Inferior parietal cortex (tissue), 1 donor: ENCODE measurements around the gene ADIPOR1.
"Not testable (repeated sequence)": the region's sequence is repeated elsewhere in the genome, so short reads cannot be mapped to it uniquely, and the experiment has no call there.

Experiments
- DNase-seq: peaks from one replicate; pipeline ENCODE4 v3.0.0-alpha.2; 2016; ENCODE audit errors: extremely low spot score

The ADIPOR1 gene, protein sequence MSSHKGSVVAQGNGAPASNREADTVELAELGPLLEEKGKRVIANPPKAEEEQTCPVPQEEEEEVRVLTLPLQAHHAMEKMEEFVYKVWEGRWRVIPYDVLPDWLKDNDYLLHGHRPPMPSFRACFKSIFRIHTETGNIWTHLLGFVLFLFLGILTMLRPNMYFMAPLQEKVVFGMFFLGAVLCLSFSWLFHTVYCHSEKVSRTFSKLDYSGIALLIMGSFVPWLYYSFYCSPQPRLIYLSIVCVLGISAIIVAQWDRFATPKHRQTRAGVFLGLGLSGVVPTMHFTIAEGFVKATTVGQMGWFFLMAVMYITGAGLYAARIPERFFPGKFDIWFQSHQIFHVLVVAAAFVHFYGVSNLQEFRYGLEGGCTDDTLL

DNA sequence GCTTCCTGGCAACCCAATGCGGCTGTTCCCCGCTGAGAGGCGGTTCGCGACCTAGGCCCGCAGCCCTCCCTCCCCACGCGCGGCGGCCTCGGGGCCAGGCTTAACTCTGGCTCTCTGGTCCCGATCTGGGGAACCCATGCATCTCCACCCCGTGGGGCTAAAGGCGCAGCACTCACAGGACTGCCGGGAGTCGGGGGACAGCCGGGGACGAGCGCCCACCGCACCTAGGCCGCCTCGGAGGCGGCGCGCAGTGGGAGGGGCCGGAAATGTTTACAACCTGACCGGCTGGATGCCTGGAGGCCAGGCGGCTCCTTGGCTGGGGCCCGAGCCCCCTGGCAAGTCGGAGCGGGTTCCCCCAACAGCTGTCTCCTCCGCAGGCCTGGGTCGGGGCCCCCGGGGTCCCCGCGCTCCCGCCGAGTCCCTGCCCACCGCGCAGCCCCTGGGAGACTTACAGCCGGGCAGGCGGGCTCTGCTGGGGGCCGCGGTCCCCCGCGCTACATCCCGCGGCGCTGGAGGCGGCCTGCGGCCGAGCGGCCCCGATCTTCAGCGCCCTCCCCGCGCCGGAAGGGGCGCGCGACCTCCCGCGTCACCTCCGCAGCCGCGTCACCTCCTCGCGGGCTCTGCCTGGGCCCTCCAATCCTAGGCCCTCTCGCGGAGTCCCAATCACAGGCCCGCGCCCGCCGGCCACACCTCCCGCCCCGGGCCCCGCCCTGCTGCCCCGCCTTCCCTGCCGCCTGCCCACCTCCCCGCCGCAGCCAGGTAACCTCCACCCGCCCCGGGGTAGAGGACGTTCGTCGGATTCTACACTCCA lies at the start of gene ADIPOR1:
ADIPOR1 (minus strand) TSS at position 580 of the 811 bp plus-strand sequence. CDS start 7,242 bp downstream, outside the sequence.
- peak; percentile 88 for DNase-seq

DNA sequence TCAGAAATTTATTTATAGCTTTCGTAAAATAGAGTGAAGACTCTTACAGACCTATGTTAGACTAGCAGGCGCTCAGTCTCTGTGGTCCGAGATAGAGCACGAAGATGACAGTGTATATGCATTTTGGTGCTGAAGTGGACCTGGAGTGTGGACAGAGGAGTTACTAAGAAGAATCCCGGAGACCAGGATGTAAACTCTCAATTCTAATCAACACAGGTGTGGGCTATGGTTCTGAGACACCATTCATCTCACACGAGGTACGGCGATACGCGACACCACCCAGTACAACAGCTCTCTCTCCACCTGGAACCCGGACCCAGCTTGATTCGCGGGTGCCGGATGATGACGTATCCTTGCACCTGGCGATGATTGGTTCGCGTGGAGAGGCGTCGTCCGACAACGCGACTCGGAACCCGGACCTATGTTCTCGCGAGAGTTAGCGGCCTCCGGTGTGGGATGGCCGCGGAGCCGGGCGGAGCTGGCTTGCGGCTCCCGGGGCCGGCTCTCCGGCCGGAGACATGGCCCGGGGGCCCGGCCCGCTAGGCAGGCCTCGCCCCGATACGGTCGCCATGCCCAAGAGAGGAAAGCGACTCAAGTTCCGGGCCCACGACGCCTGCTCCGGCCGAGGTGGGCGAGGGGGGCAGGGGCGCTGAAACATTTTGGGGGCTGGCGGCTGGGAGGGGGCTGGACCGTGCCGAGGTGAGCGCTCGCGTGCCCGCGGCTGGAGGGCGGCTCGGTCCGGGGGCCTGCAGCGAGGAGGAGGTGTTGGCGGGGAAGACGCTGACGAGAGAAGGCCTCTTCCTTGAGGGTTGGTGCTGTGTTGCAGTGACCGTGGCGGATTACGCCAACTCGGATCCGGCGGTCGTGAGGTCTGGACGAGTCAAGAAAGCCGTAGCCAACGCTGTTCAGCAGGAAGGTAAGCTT lies 49.1 kb upstream of the ADIPOR1 start, which contains the start of gene TMEM183A:
TMEM183A (plus strand) TSS at position 427 of the 924 bp plus-strand sequence; CDS start at position 519, 92 bp downstream.
- DNase-seq = peak; percentile 98

DNA sequence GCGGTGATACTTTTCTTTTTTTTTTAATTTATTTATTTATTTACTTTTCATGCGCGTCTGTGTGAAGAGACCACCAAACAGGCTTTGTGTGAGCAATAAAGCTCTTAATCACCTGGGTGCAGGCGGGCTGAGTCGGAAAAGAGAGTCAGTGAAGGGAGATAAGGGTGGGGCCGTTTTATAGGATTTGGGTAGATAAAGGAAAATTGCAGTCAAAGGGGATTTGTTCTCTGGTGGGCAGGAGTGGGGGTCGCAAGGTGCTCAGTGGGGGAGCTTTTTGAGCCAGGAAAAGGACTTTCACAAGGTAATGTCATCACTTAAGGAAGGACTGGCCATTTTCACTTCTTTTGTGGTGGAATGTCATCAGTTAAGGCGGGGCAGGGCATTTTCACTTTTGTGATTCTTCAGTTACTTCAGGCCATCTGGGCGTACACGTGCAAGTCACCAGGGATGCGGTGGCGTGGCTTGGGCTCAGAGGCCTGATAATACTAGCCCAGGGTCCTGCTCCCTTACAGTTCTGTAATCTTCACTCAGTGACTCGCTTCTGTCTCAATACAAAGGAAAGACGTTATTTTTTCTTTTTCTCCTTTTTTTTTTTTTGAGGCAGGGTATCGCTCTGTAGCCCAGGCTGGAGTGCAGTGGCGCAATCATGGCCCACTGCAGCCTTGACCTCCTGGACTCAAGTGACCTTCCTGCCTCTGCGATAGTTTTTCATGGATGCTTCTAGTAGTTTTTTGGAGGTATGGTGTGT lies 47.5 kb upstream of the ADIPOR1 start:
- not testable (repeated sequence) for DNase-seq

DNA sequence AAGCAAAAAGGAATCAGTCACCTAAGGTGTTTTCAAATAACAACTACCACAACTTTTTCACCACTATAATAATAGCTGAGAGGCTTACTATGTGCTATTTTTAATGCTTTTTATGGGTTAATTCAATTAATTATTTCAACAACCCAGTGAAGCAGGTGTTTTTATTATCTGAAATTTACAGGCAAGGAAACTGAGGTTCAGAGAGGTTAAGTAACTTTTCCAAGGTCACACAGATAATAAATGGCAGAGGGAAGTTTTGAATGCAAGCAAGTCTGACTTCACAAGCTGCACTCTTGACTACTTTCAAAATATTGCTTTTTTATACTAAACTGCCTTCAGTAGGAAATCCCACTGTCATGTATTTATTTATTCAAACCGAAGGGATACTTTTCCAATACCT lies 44.8 kb upstream of the ADIPOR1 start:
- no peak for DNase-seq

DNA sequence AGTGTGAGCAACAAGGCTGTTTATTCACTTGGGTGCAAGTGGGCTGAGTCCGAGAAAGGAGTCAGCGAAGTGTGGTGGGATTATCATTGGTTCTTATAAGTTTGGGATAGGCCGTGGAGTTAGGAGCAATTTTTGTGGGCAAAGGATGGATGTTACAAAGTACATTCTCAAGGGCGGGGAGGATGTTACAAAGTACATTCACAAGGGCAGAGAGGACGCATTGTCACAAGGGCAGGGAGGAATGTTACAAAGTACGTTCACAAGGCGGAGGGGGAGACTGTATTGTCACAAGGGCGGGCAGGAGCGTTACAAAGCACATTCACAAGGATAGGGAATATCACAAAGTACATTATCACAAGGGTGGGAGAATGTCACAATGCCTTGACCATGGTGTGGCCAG lies 43.9 kb upstream of the ADIPOR1 start:
- no peak for DNase-seq

DNA sequence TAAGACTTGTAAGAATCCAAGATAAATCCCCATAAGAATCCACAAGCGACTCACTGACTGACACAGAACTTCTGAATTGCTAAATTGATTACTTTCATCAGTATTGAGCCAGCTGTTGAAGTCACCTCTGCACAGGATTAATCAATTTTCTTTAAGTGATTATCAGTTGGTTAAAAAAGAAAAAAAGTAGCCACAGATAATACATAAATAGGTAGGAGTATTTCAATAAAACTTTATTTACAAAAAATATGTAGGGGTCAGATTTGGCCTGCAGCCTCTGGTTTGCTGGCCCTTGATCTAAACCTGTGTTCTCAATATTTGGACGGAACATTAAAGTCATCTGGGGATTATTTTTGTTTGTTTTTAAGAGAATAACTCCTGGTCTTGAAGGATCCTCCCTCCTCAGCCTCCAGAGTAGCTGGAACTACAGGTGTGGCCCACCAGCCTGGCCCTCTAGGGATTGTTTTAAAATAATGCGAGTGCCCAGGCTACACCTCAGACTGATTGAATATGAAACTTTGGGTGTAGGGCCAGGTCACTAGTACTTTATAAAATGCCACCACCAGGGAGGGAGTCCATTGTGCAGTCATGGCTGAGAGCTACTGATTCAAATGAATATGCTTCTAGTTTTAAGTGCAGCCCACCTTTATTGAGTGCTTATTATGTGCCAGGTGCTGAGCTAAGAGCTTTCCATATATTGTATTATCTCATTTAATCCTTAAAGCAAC lies 42.3 kb upstream of the ADIPOR1 start:
- no peak for DNase-seq

DNA sequence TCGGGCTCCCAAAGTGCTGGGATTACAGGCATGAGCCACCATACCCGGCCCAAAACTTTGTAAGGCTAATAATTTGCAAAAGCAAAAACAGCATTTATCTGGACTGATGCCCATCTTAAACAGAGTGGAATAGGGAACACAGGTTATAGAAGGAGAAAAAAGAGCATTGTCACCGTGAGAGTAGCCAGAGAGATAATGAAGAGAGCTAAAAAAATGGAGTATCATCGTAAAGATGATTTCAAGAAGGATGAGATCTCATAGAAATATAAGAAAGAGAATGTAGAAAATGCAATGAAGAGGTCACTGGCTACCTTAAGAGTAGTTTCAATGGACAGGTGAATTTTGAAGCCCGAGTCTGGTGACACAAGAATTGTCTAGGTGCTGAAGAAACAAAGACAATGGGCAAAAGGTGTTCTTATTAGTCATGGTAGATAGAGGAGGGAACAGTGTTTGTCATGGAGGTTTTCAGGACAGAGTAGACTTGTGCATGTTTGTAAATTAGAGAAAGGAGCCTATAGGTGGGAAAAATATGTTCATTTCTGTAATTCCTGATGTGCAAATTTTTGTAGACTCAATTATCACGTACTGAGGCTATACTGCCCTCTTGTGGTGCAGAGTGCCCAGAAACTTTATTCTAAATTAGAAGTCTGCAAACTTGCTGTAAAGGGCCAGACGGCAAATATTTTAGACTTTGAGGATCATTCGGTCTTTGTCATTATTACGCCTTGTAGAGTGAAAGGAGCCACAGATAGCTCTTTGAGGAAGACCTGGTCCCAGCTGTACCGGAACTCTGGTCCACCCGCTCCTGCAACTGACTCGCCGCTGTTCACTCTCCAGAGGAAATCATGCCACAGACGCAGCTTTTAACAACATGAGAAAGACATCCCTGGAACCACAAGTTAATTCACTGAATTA lies 41.0 kb upstream of the ADIPOR1 start:
- peak; percentile 85 for DNase-seq

DNA sequence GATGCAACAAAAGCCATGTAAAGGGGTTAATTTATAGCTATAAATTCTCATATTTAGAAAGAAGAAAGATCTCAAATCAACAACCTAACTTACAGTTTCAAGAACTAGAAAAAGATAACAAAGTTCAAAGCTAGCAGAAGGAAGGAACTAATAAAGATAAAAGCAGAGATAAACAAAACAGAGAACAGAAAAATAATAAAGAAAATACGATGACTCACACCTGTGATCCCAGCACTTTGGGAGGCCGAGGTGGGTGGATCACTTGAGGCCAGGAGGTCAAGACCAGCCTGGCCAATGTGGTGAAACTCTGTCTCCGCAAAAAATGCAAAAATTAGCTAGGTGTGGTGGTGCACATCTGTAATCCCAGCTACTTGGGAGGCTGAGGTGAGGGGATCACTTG lies 36.6 kb upstream of the ADIPOR1 start:
- no peak for DNase-seq

DNA sequence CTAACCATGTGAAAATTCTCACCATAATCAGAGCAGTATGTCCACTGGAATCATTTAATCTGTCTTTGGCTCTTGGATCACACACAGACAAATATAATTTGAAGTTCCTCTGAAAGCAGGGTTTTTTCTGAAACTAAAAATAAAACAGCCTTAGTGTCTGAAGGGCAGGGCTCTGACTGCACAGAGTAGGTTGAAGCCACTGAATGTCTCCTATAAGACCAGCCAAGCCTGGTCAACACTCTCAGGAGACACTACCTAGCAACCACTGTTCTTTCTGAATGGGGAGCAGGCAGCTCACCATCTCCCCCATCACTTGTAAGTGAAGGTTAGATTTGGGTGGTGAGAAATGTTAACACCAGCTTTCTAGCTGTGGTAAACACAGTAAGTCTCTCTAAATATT lies 33.0 kb upstream of the ADIPOR1 start:
- no peak for DNase-seq

DNA sequence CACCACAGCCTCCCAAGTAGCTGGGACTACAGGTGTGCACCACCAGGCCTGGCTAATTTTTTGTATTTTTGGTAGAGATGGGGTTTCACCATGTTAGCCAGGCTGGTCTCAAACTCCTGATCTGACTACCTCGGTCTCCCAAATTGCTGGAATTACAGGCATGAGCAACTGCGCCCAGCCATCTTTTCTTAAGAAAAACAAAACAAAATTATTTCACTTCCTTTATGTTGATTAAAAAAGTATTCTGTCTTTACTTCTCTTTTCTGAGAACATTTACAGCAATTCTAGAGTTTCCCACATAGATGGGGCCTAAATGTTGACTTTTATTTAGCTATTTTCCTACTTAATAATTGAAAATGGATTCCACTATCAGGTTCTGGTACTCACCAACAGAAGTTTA lies 31.8 kb upstream of the ADIPOR1 start:
- no peak for DNase-seq

DNA sequence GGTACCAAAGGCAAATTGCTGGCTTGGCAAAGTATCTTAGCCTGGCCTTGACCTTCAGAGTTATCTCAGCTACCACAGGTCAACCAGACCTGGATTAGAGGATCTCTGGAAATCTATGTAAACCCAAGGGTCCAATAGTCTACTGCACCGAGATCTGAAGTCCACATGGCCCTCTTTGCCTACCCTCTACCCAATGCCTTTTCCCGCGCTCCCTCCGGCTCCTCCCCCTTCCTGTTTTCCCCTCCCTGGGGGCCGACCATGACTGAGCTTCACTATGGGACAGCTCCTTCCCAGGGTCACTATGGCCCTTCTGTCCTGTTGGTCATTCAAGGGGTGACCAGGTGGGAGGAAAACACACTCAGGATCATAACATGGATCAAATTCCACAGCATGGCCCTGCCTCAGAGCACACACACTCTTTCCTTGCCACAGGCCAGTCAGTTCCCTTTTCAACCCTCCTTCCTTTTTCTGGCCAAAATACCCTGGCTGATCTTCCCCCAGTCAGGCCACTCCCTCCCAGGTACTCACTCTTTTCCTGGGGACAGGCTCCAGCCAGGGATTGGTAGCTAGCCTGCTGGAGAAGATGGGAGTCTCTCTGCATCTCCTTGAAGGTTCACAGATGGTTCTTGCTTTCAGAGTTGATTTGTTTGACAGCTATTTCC lies 29.9 kb upstream of the ADIPOR1 start:
- DNase-seq = no peak

DNA sequence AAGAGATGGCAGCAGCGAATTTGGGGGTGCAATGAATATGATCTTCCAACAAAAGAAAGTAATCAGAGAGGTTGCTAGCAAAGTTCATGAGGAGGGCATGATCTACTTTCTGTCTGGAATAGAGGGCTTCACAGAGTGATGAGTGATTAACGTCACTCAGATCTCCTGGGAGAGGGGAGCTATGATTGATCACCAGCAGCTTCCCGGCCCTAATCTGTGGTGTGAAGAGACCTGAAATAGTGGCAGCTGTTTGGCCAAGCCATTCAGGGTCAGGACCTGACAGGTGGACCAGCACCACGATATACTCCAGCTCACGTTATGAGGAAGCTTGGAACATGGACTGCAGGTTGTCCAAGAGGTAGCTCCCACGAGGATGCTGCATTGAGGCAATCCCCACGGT lies 29.1 kb upstream of the ADIPOR1 start:
- DNase-seq = no peak

DNA sequence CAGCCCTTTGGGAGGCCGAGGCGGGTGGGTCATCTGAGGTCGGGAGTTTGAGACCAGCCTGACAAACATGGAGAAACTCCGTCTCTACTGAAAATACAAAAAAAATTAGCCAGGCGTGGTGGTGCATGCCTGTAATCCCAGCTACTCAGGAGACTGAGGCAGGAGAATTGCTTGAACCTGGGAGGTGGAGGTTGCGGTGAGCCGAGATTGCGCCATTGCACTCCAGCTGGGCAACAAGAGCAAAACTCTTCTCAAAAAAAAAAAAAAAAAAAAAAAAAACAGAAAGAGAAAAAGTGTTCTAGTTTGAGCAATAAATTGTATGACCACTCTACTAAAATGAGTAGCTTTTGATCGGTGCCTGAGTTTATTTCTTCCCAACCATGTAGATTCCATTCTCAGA lies 28.0 kb upstream of the ADIPOR1 start:
- DNase-seq = not testable (repeated sequence)

DNA sequence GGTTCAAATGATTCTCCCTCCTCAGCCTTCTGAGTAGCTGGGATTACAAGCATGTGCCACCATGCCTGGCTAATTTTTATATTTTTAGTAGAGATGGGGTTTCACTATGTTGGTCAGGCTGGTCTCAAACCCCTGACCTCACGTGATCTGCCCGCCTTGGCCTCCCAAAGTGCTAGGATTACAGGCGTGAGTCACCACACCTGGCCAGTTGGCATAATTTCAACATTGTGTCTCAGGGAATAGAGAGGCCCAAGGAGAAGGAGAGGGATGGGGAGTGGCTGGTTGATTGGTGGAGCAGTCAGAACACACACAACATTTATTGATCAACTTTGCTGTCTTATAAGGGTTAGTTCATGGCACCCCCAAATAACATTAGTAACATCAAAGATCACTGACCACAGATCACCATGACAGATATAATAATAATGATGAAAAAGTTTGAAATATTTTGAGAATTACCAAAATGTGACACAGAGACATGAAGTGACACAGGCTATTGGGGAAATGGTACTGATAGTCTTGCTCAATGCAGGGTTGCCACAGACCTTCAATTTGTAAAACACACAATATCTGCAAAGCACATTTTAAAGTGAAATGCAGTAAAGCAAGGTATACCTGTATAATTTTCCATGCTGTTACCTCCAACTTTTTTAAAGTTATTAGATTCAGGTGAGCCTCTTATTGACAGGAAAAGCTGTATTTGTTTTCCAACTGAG lies 24.8 kb upstream of the ADIPOR1 start:
- no peak for DNase-seq

DNA sequence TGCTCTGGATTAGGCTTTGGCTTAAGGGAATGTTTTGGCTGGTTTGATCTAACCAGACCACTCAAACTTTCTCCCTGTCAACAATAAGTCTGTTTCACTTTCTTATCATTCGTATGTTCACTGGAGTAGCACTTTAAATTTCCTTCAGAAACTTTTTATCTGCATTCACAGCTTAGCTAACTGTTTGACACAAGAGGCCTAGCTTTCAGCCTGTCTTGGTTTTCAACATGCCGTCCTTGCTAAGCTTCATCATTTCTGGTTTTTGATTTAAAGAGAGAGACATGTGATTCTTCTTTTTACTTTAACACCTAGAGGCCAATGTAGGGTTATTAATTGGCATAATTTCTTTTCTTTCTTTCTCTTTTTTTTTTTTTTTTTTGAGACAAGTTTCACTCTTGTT lies 23.8 kb upstream of the ADIPOR1 start:
- DNase-seq = no peak

DNA sequence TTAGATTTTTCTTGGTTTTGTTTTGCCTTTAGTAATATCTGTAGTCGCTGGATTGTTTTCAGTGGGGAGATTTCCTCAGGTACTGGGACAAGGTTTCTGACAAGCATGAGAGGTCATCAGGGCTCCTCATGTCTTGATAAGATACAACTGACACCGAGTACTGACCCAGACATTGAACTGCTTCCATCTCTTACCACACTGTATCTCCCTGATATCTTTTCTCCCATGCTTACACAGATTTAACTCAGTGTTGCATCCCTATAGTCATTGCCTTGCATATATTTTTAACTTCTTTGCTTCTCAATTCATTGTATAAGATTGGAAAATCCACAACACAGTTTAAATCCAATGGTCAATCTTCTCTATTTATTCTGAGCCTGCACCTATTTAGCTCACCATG lies 21.3 kb upstream of the ADIPOR1 start:
- no peak for DNase-seq

DNA sequence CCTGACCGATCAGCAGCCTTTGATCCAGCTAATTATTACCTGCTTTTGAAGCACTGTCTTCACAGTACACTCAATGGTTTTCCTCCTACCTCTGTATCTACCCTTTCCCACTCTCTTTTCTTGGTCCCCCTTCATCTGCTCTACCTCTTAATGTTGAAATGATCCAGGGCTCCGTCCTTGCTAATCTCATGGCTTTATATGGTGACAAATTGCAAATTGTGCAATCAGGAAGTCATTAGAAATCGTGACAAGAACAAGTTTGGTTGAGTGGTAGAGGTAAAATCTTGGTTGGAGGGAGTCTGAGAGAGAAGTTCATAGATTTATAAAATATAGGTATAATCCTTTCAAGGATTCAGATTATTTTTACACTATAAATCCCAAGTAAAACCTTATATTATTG lies 18.5 kb upstream of the ADIPOR1 start:
- no peak for DNase-seq

DNA sequence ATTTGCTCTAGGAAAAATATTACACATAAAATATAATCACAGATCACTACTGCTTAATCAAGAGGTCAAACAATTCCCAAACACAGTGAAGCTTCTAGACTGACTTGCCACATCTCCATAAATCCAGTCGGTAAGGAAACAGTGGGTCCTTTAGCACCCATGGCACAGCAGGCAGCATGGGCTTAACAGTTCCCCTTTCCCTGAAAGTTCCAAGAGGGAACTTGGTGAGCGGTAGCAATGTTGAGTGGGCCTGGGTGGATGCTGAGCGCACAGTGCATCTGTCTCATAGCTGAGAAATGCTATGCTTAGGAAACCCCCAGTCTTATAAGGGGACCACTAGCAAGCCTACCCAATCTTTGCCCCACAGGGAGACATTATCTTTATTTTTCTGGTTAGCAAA lies 16.7 kb upstream of the ADIPOR1 start:
- no peak for DNase-seq
